NCI-H2227 (cell line): Measurements from ENCODE around the gene RASA3.
A peak's percentile ranks its signal among the peaks of the same experiment; 100 is the strongest.
"Not testable (repeated sequence)": the region's sequence is repeated elsewhere in the genome, so short reads cannot be mapped to it uniquely, and the experiment has no call there.

Experiments
- DNase-seq: peaks from one replicate; lab custom pipeline; 2025; ENCODE audit not compliant: unreplicated experiment; lab: John Stamatoyannopoulos, UW

Gene RASA3

GRCh38 chr13:114157869-114158495 lies 25.6 kb upstream of the RASA3 start:
- DNase-seq = no peak

DNA sequence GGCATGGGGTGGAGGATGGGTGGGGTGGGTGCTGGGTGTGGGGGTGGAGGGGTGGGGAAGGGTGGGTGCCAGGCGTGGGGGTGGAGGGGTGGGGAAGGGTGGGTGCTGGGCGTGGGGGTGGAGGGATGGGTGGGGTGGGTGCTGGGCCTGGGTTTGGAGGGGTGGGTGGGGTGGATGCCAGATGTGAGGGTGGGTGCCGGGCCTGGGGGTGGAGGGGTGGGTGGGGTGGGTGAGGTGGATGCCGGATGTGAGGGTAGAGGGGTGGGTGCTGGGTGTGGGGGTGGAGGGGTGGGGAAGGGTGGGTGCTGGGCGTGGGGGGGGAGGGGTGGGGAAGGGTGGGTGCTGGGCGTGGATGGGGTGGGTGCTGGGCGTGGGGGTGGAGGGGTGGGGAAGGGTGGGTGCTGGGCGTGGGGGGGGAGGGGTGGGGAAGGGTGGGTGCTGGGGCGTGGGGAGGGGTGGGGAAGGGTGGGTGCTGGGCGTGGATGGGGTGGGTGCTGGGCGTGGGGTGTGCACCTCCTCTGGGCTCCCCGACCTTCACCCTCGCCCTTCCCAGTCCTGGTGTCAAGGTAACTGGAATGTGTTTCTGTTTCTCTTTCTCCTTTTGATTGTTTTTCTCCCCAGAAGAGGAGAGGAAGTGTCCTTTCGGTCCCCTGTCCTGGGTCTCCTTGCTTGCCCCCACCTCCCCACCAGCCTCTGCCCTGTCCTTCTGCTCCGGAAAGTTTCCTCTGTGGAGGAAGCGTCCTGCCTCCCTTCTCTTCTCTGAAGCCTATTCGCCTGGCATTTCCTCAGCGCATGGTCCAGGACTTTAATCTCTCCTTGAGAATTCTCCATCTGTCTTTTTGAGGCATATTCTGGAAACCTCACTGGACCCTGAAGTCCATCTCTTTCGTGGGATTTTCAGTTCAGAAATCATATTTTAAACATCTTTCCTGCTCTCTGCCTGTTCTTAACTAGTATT lies 23.8 kb upstream of the RASA3 start:
- no peak for DNase-seq

- DNase-seq = no peak
These were observed 22.9 kb upstream of the RASA3 start for GRCh38 chr13:114155320-114155719.

GRCh38 chr13:114154476-114154875 lies 22.1 kb upstream of the RASA3 start:
- DNase-seq = no peak

GRCh38 chr13:114153485-114154080 lies 21.2 kb upstream of the RASA3 start:
- DNase-seq = no peak

DNA sequence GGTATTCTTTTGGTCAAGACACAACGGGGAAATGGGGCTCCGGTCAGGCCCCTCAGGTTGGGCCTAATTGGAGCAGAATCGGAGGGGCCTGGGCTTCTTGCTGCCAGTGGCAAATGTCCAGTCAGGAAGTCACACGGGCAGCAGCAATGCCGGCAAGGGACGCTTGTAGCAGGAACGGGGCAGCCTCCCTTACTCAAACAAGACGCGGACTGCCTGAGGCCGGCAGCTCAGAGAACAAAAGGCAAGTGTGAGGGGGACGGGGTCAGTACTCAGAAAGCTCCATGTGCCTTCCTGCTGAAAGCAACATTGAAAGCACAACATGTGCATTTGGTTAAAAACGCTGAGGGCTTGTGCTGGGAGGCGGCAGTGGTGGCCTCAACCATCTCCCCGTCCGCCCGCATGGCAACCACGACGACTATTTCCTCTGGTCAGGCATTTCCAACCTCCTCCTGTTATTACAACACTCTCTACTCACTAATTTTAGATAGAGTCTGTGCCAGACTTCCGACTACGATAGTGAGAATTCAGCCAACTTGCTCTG lies 20.5 kb upstream of the RASA3 start:
- DNase-seq = no peak

- DNase-seq = no peak
These were observed 19.8 kb upstream of the RASA3 start for GRCh38 chr13:114152285-114152645.

DNA sequence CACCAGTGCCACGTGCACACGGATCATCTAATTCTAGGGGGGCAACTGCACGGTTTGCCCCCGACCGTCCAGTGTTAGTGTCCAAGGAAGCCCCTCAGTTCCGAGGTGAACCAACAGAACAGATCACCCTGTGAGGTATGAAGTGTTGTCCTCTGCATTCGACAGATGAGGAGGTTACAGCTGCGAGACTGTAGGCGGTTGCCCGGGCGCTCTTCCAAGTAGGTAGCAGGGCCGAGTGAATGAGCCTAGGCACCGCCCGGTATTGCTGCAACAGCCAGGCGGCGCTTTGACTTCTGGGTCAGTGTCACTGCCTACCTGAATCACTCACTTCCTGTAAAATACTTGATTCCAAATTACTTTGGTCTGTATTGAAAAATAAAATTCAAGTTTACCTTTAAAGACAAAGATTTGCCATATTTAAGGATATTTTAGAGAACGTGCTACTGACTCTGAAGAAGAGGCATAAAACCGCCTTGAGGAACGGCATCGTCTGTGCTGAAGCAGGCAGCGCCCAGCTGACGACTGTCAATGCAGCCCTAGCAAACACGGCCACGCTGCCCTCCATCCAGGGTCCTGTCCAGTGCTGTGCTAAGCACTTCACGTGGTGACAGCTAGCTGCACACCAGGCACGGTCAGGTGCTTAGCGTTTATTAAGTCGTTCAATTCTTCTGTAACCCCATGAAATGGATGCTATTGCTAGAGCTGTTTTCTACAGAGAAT lies 19.3 kb upstream of the RASA3 start:
- DNase-seq = no peak

- no peak for DNase-seq
These were observed 18.6 kb upstream of the RASA3 start for GRCh38 chr13:114151031-114151430.

DNA sequence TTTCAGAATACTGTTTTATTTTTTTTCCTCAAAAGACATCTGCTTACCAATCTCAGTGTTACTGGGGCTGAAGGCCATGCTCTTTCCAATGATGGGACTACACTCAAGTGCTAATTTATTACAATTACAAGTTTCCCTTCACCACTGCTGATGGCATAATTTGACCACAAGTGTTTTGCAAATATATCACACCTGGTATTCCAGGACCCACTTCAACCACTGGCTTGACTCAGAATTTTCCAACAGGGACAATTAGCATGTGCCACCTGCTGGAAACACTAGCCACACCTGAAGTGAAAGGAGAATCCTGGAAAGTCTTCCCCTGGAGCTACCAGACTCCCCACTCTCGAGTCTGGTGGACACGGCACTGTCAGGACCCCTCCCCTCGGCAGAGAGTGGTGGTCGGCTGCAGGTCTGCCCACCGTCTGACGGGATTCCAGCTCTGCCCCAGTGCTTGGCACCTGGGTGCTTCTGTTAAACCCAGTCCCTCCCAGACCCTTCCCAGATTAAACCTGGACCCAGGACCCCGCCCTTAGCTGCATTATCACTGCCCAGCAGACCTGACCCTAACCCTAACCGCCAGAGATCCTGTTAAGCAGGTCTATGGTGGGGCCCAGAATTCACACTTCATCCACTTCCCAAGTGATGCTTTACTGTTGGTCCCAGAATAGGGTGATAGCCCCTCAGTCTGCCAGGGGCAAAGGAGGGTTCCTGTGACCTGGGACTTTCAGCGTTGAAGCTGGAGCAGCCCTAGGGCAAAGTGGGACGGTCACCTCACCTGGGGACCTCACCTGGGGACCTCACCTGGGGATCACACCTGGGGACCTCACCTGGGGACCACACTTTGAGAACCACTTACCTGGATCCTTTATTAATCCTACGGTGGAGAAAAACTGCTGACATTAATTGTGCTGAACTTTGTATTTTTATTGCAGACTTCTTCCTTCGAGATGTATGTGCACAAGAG lies 17.6 kb upstream of the RASA3 start:
- DNase-seq = peak; percentile 3

- DNase-seq = not testable (repeated sequence)
These were observed 16.5 kb upstream of the RASA3 start for GRCh38 chr13:114148886-114149285.

DNA sequence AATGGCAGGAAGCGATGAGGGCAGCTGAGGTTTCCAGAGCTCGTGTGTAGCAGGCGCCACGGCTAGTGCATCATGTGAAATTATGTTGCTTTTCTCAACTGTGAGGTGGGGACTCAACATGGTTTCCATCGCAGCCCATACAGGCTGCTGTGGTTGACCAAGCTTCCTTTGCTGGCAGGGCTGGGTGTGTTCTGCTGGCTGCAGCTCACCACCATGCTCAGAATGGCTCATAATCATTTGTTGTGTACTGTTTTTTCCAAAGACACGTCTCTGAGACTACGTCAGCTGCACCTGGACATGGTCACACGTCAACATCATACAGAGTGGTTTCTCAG lies 16.1 kb upstream of the RASA3 start:
- DNase-seq = no peak

DNA sequence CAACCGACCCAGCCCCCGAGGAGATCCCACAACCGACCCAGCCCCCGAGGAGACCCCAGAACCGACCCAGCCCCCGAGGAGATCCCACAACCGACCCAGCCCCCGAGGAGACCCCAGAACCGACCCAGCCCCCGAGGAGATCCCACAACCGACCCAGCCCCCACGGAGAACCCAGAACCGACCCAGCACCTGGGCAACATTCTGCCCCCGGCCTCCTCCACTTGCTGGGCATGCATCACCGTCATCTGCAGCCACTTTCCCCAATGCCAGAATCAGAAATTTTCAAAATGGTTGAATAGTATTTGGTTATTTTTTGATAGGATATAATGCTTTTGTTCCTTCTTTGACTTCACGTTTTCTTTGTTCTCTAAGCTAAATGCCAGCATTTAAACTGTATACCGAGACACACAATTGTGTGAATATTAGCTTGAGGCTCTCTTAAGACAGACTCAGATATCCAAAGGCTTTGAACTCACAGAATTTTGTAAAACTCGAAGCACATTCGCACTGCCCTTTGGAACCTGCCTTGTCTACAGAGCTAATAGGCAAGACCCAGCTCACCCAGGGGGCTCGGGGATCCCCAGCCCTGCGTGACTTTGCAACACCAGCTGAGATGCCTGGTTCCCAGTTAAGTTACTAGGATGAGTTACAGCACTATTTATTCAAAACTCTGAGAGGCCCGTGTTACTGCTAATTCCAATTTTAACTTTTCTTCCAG lies 15.5 kb upstream of the RASA3 start:
- no peak for DNase-seq

GRCh38 chr13:114146629-114147028 lies 14.2 kb upstream of the RASA3 start:
- no peak for DNase-seq

DNA sequence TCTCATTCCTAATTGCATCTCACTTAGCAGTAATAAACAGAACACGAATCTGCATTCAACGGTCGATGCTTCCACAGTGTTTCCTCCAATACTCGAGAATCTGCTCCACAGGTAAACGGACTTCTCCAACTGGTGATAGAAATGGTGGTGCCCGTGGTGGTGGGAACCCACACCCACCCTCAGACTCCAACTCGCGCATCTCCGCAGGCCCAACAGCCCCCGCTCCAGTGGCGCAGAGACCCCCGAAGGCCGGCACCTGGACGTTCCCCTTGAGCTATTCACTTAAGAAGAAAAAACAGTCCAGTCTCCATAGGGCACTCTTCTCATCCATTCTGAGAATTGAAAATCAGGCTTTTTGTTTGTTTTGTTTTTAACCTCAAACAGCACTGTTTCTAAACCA lies 13.8 kb upstream of the RASA3 start:
- DNase-seq = no peak

DNA sequence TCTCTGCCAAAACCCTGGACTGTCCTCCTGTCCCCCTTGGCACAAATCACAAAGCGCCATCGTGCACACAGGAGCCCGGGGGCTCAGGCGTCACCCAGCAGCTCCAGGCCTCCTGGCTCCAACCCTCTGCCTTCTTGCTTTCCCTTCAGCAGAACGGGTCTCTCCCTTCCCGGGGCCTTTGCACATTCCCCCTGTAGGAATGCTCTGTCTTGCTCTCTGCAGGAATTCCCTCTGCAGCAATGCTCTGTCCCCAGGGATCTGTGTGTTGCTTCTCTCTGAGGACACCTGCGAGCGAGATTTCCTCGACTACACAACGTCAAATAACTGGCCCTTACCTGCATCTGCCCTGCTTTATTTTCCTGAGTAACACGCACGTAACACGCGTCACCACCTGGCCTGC lies 13.3 kb upstream of the RASA3 start:
- DNase-seq = no peak

DNA sequence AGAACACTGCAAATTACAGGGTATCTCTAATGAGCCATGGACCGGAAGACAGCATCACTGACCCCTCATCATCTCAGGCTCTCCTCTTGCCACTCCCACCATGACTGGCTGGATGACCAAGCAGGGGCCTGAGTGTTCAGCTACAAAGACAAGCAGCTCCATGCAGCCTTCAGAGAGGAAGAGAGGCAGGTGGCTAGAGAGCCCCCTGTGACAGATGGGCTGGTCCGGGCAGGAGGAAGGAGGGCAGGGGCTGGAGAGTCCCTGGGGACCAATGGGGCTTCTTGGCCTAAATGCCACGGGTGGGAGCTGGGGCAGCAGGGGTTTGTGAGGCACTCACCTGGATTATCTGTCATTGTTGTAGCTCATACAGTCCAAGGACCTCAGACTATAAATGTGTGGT lies 12.8 kb upstream of the RASA3 start:
- DNase-seq = peak; percentile 77

DNA sequence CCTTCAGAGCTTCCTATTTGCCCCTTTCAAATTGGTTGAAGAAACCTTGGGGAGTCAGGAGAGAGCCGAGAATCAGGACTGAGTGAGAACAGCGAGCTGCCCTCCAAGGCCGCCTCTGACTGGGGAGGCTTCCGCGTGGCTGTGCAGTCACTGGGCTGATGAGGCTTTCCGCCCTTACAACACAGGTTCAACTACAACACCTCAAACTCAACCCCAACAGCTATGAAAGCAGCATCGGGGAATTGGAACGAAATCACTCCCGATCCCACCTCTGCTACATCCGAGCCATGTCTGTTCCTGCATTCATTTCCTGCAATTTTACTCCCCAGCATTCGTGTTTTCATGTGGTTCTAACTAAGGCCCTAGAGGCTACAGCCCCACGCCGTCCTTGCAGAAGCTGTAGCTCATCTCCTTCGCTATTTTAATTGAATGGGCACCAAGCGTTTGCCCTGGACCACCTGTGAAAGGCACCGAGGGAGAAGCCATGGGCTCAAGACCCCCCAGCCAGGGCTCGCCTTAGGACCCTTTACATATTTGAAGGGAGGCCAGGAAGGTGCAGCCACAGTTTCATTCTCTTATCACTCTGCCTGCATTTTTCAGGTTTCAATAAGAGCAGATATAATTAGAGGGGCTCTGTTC lies 12.3 kb upstream of the RASA3 start:
- DNase-seq = peak; percentile 37
